HEK293T (cell line): ENCODE data around the gene ELF5.

Experiments
- CTCF ChIA-PET: fragments of 350-600 bp; formaldehyde crosslinking; extraction: SDS; loops from one replicate; lab custom pipeline; 2021; ENCODE audit warnings: antibody characterized with exemption, inconsistent platforms; lab: Yijun Ruan, JAX
- POLR2A ChIA-PET: fragments of 350-600 bp; formaldehyde crosslinking; extraction: SDS; loops from one replicate; lab custom pipeline; 2020; ENCODE audit warnings: antibody characterized with exemption, inconsistent platforms; lab: Yijun Ruan, JAX
- DNase-seq: peaks from one replicate; pipeline ENCODE4 v3.0.0; 2012; ENCODE audit warnings: mixed read lengths; ENCODE audit errors: extremely low spot score
- ARNT ChIP-seq: fragments of 450-650 bp; IDR thresholded peaks from 2 replicates; pipeline ENCODE4 v1.6.1; 2017; ENCODE audit warnings: mild to moderate bottlenecking
- BHLHE40 ChIP-seq: fragments of 450-650 bp; IDR thresholded peaks from 2 replicates; pipeline ENCODE4 v1.6.1; 2016; ENCODE audit warnings: mild to moderate bottlenecking, moderate library complexity, borderline replicate concordance
- CTBP1 ChIP-seq: fragments of 450-650 bp; IDR thresholded peaks from 2 replicates; pipeline ENCODE4 v1.6.1; 2016; ENCODE audit warnings: borderline replicate concordance
- ELF4 ChIP-seq: fragments of 450-650 bp; IDR thresholded peaks from 2 replicates; pipeline ENCODE4 v1.6.1; 2017; ENCODE audit warnings: antibody characterized with exemption
- FOXA1 ChIP-seq: fragments of 450-650 bp; IDR thresholded peaks from 2 replicates; pipeline ENCODE4 v1.6.1; 2016; ENCODE audit warnings: mild to moderate bottlenecking
- FOXK2 ChIP-seq: fragments of 450-650 bp; IDR thresholded peaks from 2 replicates; pipeline ENCODE4 v1.6.1; 2016; ENCODE audit warnings: mild to moderate bottlenecking
- FOXM1 ChIP-seq: fragments of 450-650 bp; IDR thresholded peaks from 2 replicates; pipeline ENCODE4 v1.6.1; 2017; ENCODE audit warnings: mild to moderate bottlenecking, borderline replicate concordance
- HDGF ChIP-seq: fragments of 450-650 bp; IDR thresholded peaks from 2 replicates; pipeline ENCODE4 v1.6.1; 2017; ENCODE audit warnings: antibody characterized with exemption, borderline replicate concordance
- L3MBTL2 ChIP-seq: fragments of 450-650 bp; conservative IDR thresholded peaks from 2 replicates; pipeline ENCODE4 v1.6.1; 2016; ENCODE audit warnings: mild to moderate bottlenecking
- LEF1 ChIP-seq: fragments of 450-650 bp; IDR thresholded peaks from 2 replicates; pipeline ENCODE4 v1.6.1; 2017; ENCODE audit warnings: mild to moderate bottlenecking, borderline replicate concordance
- NFRKB ChIP-seq: fragments of 450-650 bp; IDR thresholded peaks from 2 replicates; pipeline ENCODE4 v1.6.1; 2016; ENCODE audit warnings: mild to moderate bottlenecking, moderate library complexity
- PKNOX1 ChIP-seq: fragments of 450-650 bp; IDR thresholded peaks from 2 replicates; pipeline ENCODE4 v1.6.1; 2016
- SP1 ChIP-seq: fragments of 450-650 bp; IDR thresholded peaks from 2 replicates; pipeline ENCODE4 v1.6.1; 2017
- SUZ12 ChIP-seq: fragments of 450-650 bp; IDR thresholded peaks from 2 replicates; pipeline ENCODE4 v1.6.1; 2016; ENCODE audit warnings: mild to moderate bottlenecking
- TARDBP ChIP-seq: fragments of 450-650 bp; IDR thresholded peaks from 2 replicates; pipeline ENCODE4 v1.6.1; 2016
- ZNF384 ChIP-seq: fragments of 450-650 bp; IDR thresholded peaks from 2 replicates; pipeline ENCODE4 v1.6.1; 2016

The ELF5 gene

GRCh38 chr11:34447044-34447443 is 66.5 kb downstream of the ELF5 start:
- ChIA-PET CTCF (no interaction called here), POLR2A (interaction anchor here (1.6 kb wide), 1 partner anchor 9 kb away, joined by 5 read pairs; no protein-coding TSS in a partner anchor)
- TF ChIP-seq FOXM1 (no peak), LEF1 (no peak), ZNF384 (no peak), PKNOX1 (no peak), SP1 (no peak)
- no peak for DNase-seq

DNA sequence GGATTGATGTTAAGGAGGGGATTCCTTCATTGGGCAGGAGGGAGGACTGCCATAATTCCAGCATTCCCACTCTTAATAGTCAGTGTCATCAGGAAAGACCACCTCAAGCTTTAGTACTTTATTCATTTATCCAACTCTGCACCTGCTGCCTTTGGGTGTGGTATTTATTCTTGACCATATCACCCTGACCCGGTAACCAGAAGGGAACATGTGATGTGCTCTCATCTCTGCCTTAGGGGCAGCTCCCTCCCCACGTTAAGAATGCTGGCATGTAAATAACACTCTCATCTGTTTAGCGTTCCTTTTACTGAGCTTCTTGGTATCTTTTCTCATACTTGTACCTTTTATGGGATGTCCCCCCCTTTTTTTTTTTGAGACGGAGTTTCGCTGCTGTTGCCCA is 67.2 kb downstream of the ELF5 start:
- no peak for DNase-seq
- no peak for TF ChIP-seq ELF4
- TF ChIP-seq NFRKB, result no peak
- TF ChIP-seq SUZ12, result no peak
- no peak for TF ChIP-seq CTBP1
- no peak for TF ChIP-seq BHLHE40
- TF ChIP-seq TARDBP, result no peak
- CTCF ChIA-PET, result no interaction called here
- POLR2A ChIA-PET, result no interaction called here

DNA sequence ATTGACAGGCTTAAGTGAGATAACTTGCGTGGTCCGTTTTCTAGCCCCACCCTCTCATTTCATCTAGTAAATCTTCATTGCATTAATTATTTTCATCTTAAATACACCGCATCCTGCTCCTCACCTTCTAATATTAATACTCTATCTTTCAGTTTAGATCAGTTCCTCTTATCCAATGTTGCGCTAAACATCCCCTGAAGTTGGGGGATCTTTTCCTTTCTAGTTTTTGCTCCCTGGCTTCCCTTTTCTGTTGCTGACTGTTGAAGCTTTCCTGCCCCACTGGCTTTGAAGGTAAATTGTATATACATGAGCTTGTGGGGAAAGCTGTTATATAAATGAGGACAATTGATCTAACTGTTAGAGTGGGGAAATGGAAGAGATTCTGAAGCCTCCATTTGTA is 67.6 kb downstream of the ELF5 start:
- POLR2A ChIA-PET, result no interaction called here

GRCh38 chr11:34444428-34444827 is 69.2 kb downstream of the ELF5 start:
- TF ChIP-seq L3MBTL2, result no peak
- no peak for TF ChIP-seq NFRKB
- TF ChIP-seq SP1, result no peak
- TF ChIP-seq CTBP1, result no peak
- TF ChIP-seq TARDBP, result no peak
- no peak for TF ChIP-seq BHLHE40
- no peak for TF ChIP-seq ZNF384
- no peak for TF ChIP-seq PKNOX1
- TF ChIP-seq FOXM1, result no peak
- no peak for TF ChIP-seq FOXA1
- TF ChIP-seq ARNT, result no peak
- TF ChIP-seq ELF4, result no peak
- TF ChIP-seq SUZ12, result no peak
- no peak for TF ChIP-seq LEF1
- TF ChIP-seq FOXK2, result no peak
- no peak for TF ChIP-seq HDGF
- POLR2A ChIA-PET, result no interaction called here
- CTCF ChIA-PET, result no interaction called here
- no peak for DNase-seq

More for the DNA sequence above, 67.6 kb downstream of the ELF5 start:
- no peak for TF ChIP-seq L3MBTL2
- DNase-seq, result no peak
- CTCF ChIA-PET, result no interaction called here

DNA sequence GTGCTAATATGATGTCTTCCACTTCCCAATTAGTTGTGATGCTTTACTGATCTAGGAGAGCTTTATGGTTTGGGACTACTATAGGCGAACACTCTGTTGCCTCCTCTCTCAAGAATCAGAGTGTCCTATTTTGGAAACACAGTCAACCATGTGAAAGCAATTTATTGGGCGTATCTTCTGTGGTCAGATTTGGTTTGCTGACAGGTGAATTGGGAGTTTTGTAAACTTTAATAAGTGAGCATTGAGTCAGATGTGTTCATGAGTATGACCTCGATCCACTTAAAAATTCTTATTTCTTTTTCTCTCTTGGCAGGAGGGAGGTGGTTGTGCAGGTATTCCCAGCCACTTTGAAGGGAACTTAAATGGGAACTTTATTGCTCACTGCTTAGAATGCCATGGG is 70.5 kb downstream of the ELF5 start:
- CTCF ChIA-PET, result no interaction called here
- TF ChIP-seq CTBP1 (no peak), L3MBTL2 (no peak), SP1 (no peak), LEF1 (no peak), HDGF (no peak), NFRKB (no peak), SUZ12 (no peak), PKNOX1 (no peak), ZNF384 (no peak), ELF4 (no peak), BHLHE40 (no peak), TARDBP (no peak), FOXA1 (no peak), FOXM1 (no peak), FOXK2 (no peak), ARNT (no peak)
- no peak for DNase-seq
- POLR2A ChIA-PET, result no interaction called here

DNA sequence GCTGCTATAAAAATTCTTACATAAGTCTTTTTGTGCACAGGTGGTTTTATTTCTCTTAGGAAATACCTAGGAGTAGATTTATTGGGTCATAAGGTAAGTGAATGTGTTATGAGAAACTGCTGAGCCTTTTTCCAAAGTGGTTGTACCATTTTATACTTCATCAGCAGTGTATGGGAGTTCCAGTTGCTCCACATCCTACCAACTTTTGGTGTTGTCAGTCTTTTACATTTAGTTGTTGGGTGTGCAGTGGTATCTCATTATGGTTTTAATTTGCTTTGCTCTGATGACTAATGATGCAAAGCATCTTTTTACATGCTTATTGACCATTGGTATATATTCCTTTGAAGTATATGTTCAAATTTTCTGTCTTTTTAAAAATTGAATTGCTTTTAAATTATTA is 71.8 kb downstream of the ELF5 start:
- no peak for DNase-seq
- ChIA-PET POLR2A (no interaction called here), CTCF (no interaction called here)
- TF ChIP-seq ZNF384, result no peak
- no peak for TF ChIP-seq ELF4
- TF ChIP-seq SUZ12, result no peak
- no peak for TF ChIP-seq CTBP1
- TF ChIP-seq FOXM1, result no peak
- no peak for TF ChIP-seq NFRKB
- TF ChIP-seq HDGF, result no peak
- TF ChIP-seq LEF1, result no peak
- TF ChIP-seq TARDBP, result no peak
- no peak for TF ChIP-seq BHLHE40

- DNase-seq, result no peak
- ChIA-PET POLR2A (no interaction called here), CTCF (no interaction called here)
- TF ChIP-seq SUZ12, result no peak
- no peak for TF ChIP-seq SP1
- TF ChIP-seq FOXA1, result no peak
- TF ChIP-seq BHLHE40, result no peak
- no peak for TF ChIP-seq LEF1
- no peak for TF ChIP-seq ELF4
- no peak for TF ChIP-seq PKNOX1
- TF ChIP-seq CTBP1, result no peak
- TF ChIP-seq L3MBTL2, result no peak
- TF ChIP-seq HDGF, result no peak
- TF ChIP-seq FOXK2, result no peak
- TF ChIP-seq NFRKB, result no peak
These were observed 73.9 kb downstream of the ELF5 start for GRCh38 chr11:34439610-34440198.
